Left lung (tissue), 10 donors: ENCODE data around the gene PIN1. TPM values are rescaled to one million over a fixed set of nuclear protein-coding genes. Genes with fewer than 3 reads are reported as not detected.
"Not testable (repeated sequence)": the region's sequence is repeated elsewhere in the genome, so short reads cannot be mapped to it uniquely, and the experiment has no call there.

ENCODE experiments used
- ATAC-seq: fragments of 200-7000 bp; cut with Tn5 transposase; one replicate; pipeline ENCODE4 v1.9.1; 2020; ENCODE audit warnings: moderate library complexity
- DNase-seq, 4 donors: peaks; one replicate each; pipeline ENCODE4 v3.0.0-alpha.2; 2013 to 2020
- H3K27ac ChIP-seq, 2 donors: fragments of 200-600 bp; sonication (generic) in 1 of 2; one replicate each; pipeline versions ENCODE4 v1.5.0 to v1.8.0; 2020 to 2021
- H3K27me3 ChIP-seq, 2 donors: fragments of 200-600 bp; sonication (generic) in 1 of 2; one replicate each; pipeline versions ENCODE4 v1.5.0 to v1.8.0; 2020 to 2021
- H3K36me3 ChIP-seq, 2 donors: fragments of 200-600 bp; sonication (generic) in 1 of 2; one replicate each; pipeline versions ENCODE4 v1.5.0 to v1.8.0; 2020 to 2021
- H3K4me1 ChIP-seq, 2 donors: fragments of 200-600 bp; one replicate each; pipeline ENCODE4 v1.8.0; 2021
- H3K4me3 ChIP-seq, 2 donors: fragments of 200-600 bp; sonication (generic) in 1 of 2; one replicate each; pipeline versions ENCODE4 v1.5.0 to v1.8.0; 2020 to 2021; ENCODE audit warnings: mild to moderate bottlenecking in 1 of 2
- H3K9me3 ChIP-seq, 2 donors: fragments of 200-600 bp; sonication (generic) in 1 of 2; one replicate each; pipeline versions ENCODE4 v1.5.0 to v1.8.0; 2020 to 2021
- CTCF ChIP-seq, 2 donors: fragments of 200-600 bp; sonication (generic) in 1 of 2; IDR thresholded peaks; one replicate each; pipeline versions ENCODE4 v1.5.0 to v1.8.0; 2021; ENCODE audit warnings: antibody characterized with exemption in 2 of 2
- intact Hi-C, 2 donors: fragments of 100-400 bp; cut with DNase I; formaldehyde crosslinking; loops; one replicate each; pipeline versions ENCODE4 v1.11.2 to v1.14.2; 2022
- polyA plus RNA-seq, 6 donors: library from polyadenylated mRNA; unstranded; fragments of 120-200 nt; gene quantifications; one replicate each; pipeline ENCODE4 v1.2.1, GENCODE V29; 2013; ENCODE audit not compliant: insufficient read length in 6 of 6
- total RNA-seq, 2 donors: library from RNA; stranded (reverse); fragmentation: NEBNext Ultra II Directional; extraction: Animal tissue kit (Norgen Biotek cat#: 25700); gene quantifications; one replicate each; pipeline ENCODE4 v1.2.1, GENCODE V29; 2021
- donor health status: DM: no; HTN: yes; CAD: no.
- donor health status: DM: no; HTN: no; CAD: no.

The PIN1 gene
- total and polyA plus RNA-seq, 8 donors: 43.1 to 67.2 (median 56.6) TPM

DNA sequence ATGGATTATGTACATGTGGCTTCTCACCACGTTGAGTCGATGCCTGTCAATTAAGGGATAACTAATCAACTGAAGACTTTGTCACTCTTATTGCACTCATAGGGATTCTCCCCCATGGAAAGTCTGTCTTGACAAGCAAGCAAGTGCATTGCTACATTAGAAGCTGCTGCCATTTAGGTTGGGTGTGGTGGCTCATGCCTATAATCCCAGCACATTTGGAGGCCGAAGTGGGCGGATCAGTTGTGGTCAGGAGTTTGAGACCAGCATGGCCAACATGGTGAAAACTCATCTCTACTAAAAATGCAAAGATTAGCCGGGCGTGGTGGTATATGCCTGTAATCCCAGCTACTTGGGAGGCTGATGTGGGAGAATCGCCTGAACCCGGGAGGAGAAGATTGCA, 48.3 kb upstream of the PIN1 start:
- no peak for DNase-seq
- no peak for TF ChIP-seq CTCF (IDR thresholded peaks at IDR 0.05)
- H3K36me3 ChIP-seq: no peaks in the 10 kb centered on the region
- no peaks in the 10 kb centered on the region for H3K9me3 ChIP-seq
- intact Hi-C loops: no loop called here
- H3K27ac ChIP-seq: peak overlapping the region; percentile 88 to 95
- H3K27me3 ChIP-seq: no peaks in the 10 kb centered on the region
- no peak for ATAC-seq
- peaks cover 7 to 21% of the 10 kb centered on the region in 2 donors for H3K4me1 ChIP-seq
- H3K4me3 ChIP-seq: peak overlapping the region in 1 of 2 donors; percentile 63

DNA sequence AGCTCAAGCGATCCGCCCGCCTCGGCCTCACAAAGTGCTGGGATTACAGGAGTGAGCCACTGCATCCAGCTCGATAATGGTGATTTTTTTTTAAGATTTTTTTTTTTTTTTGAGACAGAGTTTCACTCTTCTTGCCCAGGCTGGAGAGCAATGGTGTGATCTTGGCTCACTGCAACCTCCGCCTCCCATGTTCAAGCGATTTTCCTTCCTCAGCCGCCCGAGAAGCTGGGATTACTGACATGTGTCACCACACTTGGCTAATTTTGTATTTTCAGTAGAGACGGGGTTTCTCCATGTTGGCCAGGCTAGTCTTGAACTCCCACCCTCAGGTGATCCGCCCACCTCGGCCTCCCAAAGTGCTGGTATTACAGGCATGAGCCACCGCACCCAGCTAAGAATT, 46.5 kb upstream of the PIN1 start:
- H3K27me3 ChIP-seq, H3K36me3 ChIP-seq, intact Hi-C loops, DNase-seq, ATAC-seq, H3K4me3 ChIP-seq, H3K27ac ChIP-seq, H3K9me3 ChIP-seq: not testable (repeated sequence)
- peaks cover 7 to 21% of the 10 kb centered on the region in 2 donors for H3K4me1 ChIP-seq

DNA sequence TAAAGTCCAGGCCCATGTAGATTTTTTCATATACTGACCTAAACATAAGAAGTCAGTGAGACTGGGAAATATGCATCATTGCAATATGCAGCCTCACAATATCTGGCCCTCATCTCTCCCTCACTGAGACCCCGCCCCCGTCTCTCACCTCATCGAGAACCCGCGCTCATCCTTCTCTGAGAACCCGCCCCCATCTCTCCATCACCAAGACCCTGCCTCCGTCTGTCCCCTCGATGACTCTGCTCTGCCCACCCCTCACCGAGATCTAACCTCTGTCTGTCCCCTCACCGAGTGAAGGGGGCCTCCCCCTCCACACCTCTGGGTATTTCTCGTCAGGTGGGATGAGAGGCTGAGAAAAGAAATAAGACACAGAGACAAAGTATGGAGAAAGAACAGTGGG, 46.1 kb upstream of the PIN1 start:
- no peak for TF ChIP-seq CTCF (IDR thresholded peaks at IDR 0.05)
- intact Hi-C loops: no loop called here
- Histone ChIP-seq H3K27ac (no peak overlapping the region), H3K36me3 (no peaks in the 10 kb centered on the region), H3K9me3 (no peaks in the 10 kb centered on the region), H3K4me1 (peaks cover 7 to 20% of the 10 kb centered on the region in 2 donors), H3K4me3 (no peak overlapping the region), H3K27me3 (no peaks in the 10 kb centered on the region)
- DNase-seq (no peak), ATAC-seq (no peak)

DNA sequence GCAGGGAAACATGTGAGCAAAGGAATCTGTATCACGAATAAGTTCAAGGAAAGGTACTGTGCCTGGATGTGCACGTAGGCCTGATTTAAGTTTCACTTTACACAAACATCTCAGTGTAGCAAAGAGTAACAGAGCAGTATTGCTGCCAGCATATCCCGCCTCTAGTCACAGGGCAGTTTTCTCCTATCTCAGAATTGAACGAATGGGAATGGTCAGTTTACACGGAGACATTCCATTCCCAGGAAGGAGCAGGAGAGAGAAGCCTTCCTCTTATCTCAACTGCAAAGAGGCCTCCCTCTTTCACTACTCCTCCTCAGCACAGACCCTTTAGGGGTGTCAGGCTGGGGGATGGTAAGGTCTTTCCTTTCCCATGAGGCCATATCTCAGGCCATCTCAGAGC, 45.5 kb upstream of the PIN1 start:
- H3K27ac ChIP-seq: peak overlapping the region in 1 of 2 donors; percentile 30
- intact Hi-C loops, H3K4me3 ChIP-seq, H3K9me3 ChIP-seq, H3K27me3 ChIP-seq, ATAC-seq, H3K36me3 ChIP-seq: not testable (repeated sequence)
- peak in 1 of 4 donors; percentile 33 for DNase-seq
- H3K4me1 ChIP-seq: peaks cover 4 to 15% of the 10 kb centered on the region in 2 donors

- peak overlapping the region in 1 of 2 donors; percentile 67 for H3K4me3 ChIP-seq
- H3K27ac ChIP-seq: peak overlapping the region; percentile 65 to 66
- intact Hi-C loops: loop anchor here in 1 of 2 donors (5.0 to 10.0 kb wide), 2 partner anchors 169 to 476 kb away; partner anchors contain the start of gene ZNF561
Measured at GRCh38 chr19:9791073-9791367, 44.1 kb upstream of the PIN1 start.

DNA sequence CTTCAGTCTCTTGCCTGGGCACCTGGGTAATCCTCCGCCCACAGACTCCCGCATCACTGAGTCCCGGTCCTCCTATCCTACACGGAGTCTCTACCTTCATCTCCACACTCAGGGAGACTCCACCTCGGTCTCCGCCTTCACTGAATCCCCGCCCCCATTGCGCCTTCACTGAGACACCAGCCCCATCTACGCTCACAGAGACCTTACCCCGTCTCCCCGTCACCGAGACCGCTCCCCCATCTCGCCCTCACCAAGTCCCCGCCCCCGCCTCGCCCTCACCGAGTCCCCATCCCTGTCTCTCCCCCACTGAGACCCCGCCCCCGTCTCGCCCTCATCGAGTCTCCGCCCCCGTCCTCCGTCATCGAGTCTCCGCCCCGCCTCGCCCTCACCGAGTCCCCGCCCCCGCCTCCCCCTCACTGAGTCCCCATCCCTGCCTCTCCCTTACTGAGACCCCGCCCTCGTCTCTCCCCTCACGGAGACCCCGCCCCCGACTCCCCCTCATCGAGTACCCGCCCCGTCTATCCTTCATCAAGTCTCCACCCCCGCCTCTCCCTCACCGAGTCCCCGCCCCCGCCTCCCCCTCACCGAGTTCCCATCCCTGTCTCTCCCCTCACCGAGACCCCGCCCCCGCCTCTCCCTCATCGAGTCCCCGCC, 43.4 kb upstream of the PIN1 start:
- Histone ChIP-seq H3K27ac (peak overlapping the region; percentile 69 to 78), H3K4me3 (peak overlapping the region; percentile 28 to 67), H3K9me3 (no peaks in the 10 kb centered on the region), H3K36me3 (no peaks in the 10 kb centered on the region), H3K27me3 (no peaks in the 10 kb centered on the region), H3K4me1 (peaks cover 0 to 11% of the 10 kb centered on the region in 2 donors)
- intact Hi-C loops: loop anchor here in 1 of 2 donors (5.0 to 10.0 kb wide), 2 partner anchors 169 to 477 kb away; partner anchors contain the start of gene ZNF561
- no peak for TF ChIP-seq CTCF (IDR thresholded peaks at IDR 0.05)
- DNase-seq (peak; percentile 91 to 98 (median 98)), ATAC-seq (peak; percentile 77)

More at GRCh38 chr19:9791073-9791367, 44.1 kb upstream of the PIN1 start:
- H3K4me1 ChIP-seq: peaks cover 0 to 11% of the 10 kb centered on the region in 2 donors
- not testable (repeated sequence) for DNase-seq, ATAC-seq, H3K9me3 ChIP-seq, H3K27me3 ChIP-seq, H3K36me3 ChIP-seq
